HepG2 (cell line): ENCODE measurements around the gene RTN1.

Experiments
- CBX2 ChIP-seq, 2 experiments: fragments of 200-600 bp in 1 of 2; sonication (generic); formaldehyde crosslinking in 1 of 2; IDR thresholded peaks; 2 replicates each; pipeline versions ENCODE4 v1.7.0 to v1.8.1; 2018 to 2022; ENCODE audit warnings: low read depth in 2 of 2, low read length in 1 of 2, mild to moderate bottlenecking in 1 of 2, missing genetic modification reagents in 1 of 2
- CHD2 ChIP-seq: IDR thresholded peaks from 2 replicates; pipeline ENCODE4 v1.6.1; 2011; ENCODE audit warnings: low read depth, low read length, improper control_type of control experiment
- EZH2 ChIP-seq: conservative IDR thresholded peaks from 2 replicates; pipeline ENCODE4 v1.6.1; 2012; ENCODE audit warnings: mild to moderate bottlenecking, low read depth, low read length, moderate library complexity
- FOXK2 ChIP-seq: fragments of 450-650 bp; IDR thresholded peaks from 2 replicates; pipeline ENCODE4 v1.6.1; 2016
- MXI1 ChIP-seq: IDR thresholded peaks from 3 replicates; pipeline ENCODE4 v1.6.1; 2012; ENCODE audit warnings: low read depth, low read length, inconsistent platforms, borderline replicate concordance
- NBN ChIP-seq: fragments of 450-650 bp; conservative IDR thresholded peaks from 2 replicates; pipeline ENCODE4 v1.6.1; 2017
- NFYB ChIP-seq: sonication (generic); formaldehyde crosslinking; IDR thresholded peaks from 2 replicates; pipeline ENCODE4 v1.4.0; 2020; ENCODE audit warnings: missing genetic modification reagents
- RAD21 ChIP-seq: fragments of 450-650 bp; formaldehyde crosslinking; IDR thresholded peaks from 2 replicates; pipeline ENCODE4 v1.5.0; 2020; ENCODE audit warnings: mild to moderate bottlenecking
- ZNF235 ChIP-seq: sonication (generic); formaldehyde crosslinking; IDR thresholded peaks from 2 replicates; pipeline ENCODE4 v1.8.1; 2023; ENCODE audit warnings: mild to moderate bottlenecking, missing genetic modification reagents, borderline replicate concordance
- ZNF253 ChIP-seq: sonication (generic); formaldehyde crosslinking; IDR thresholded peaks from 2 replicates; pipeline ENCODE4 v1.8.0; 2022; ENCODE audit warnings: mild to moderate bottlenecking, missing genetic modification reagents, borderline replicate concordance
- ZNF431 ChIP-seq: sonication (generic); formaldehyde crosslinking; IDR thresholded peaks from 2 replicates; pipeline ENCODE4 v1.9.0; 2022; ENCODE audit warnings: missing genetic modification reagents, low read depth, mild to moderate bottlenecking, borderline replicate concordance

GRCh38 chr14:59633486-59633885, 237.1 kb downstream of the RTN1 start:
- TF ChIP-seq FOXK2: no peak
- TF ChIP-seq EZH2: no peak
- no peak for TF ChIP-seq CHD2
- TF ChIP-seq ZNF431 (CRISPR knock-in tag): no peak
- TF ChIP-seq MXI1: no peak
- no peak for TF ChIP-seq ZNF235 (CRISPR knock-in tag)
- TF ChIP-seq CBX2 (IDR thresholded peaks at IDR 0.05; ENCODE audit: low read depth, low read length): no peak
- TF ChIP-seq CBX2 (CRISPR knock-in tag; IDR thresholded peaks at IDR 0.05; ENCODE audit: low read depth): no peak
- TF ChIP-seq RAD21: no peak
- no peak for TF ChIP-seq NFYB (CRISPR knock-in tag)
- no peak for TF ChIP-seq NBN
- TF ChIP-seq ZNF253 (CRISPR knock-in tag): no peak
